ENCODE measurements around the gene QDPR. TPM values are rescaled to one million over a fixed set of nuclear protein-coding genes. Genes with fewer than 3 reads are reported as not detected.

QDPR gene
- 16.7 TPM for total RNA-seq
- polyA plus RNA-seq (ENCODE audit: insufficient read depth in 1 of 8, insufficient read length in 8 of 8, low replicate concordance in 1 of 8) = 100 to 1,000 TPM in 2 of 8 donors, 10 to 100 TPM in 6; 56.0 to 116 (median 92.0) TPM
- long read RNA-seq, donor 1, transcript QDPR-201 (7 exons, 1,648 nt) = major isoform, 27 of 31 reads
- long read RNA-seq, donor 1, partial matches to known transcripts = 0 of 31 reads
- long read RNA-seq, donor 1, other reads (novel, unspliced or antisense) = 0 of 31 reads
- long read RNA-seq, donor 2, transcript QDPR-201 (7 exons, 1,648 nt) = major isoform, 6 of 6 reads
- long read RNA-seq, donor 2, partial matches to known transcripts = 0 of 6 reads
- long read RNA-seq, donor 2, other reads (novel, unspliced or antisense) = 0 of 6 reads
- long read RNA-seq, donor 3, transcript QDPR-201 (7 exons, 1,648 nt) = major isoform, 68 of 82 reads
- long read RNA-seq, donor 3, partial matches to known transcripts = 0 of 82 reads
- long read RNA-seq, donor 3, other reads (novel, unspliced or antisense) = 5 of 82 reads
- long read RNA-seq, donor 4, transcript QDPR-201 (7 exons, 1,648 nt) = major isoform, 37 of 47 reads
- long read RNA-seq, donor 4, partial matches to known transcripts = 7 of 47 reads
- long read RNA-seq, donor 4, other reads (novel, unspliced or antisense) = 0 of 47 reads
- long read RNA-seq, donor 5, transcript QDPR-202 (6 exons, 1,278 nt) = minor isoform, 7 of 82 reads
- long read RNA-seq, donor 5, transcript QDPR-201 (7 exons, 1,648 nt) = major isoform, 52 of 82 reads
- long read RNA-seq, donor 5, partial matches to known transcripts = 12 of 82 reads
- long read RNA-seq, donor 5, other reads (novel, unspliced or antisense) = 7 of 82 reads
- long read RNA-seq, donor 6, transcript QDPR-201 (7 exons, 1,648 nt) = major isoform, 88 of 116 reads
- long read RNA-seq, donor 6, partial matches to known transcripts = 10 of 116 reads
- long read RNA-seq, donor 6, other reads (novel, unspliced or antisense) = 8 of 116 reads
- long read RNA-seq, donor 7, transcript QDPR-201 (7 exons, 1,648 nt) = major isoform, 35 of 40 reads
- long read RNA-seq, donor 7, partial matches to known transcripts = 0 of 40 reads
- long read RNA-seq, donor 7, other reads (novel, unspliced or antisense) = 0 of 40 reads
- long read RNA-seq, donor 8, transcript QDPR-201 (7 exons, 1,648 nt) = major isoform, 16 of 19 reads
- long read RNA-seq, donor 8, partial matches to known transcripts = 0 of 19 reads
- long read RNA-seq, donor 8, other reads (novel, unspliced or antisense) = 0 of 19 reads
- long read RNA-seq, donor 9, transcript QDPR-201 (7 exons, 1,648 nt) = major isoform, 28 of 37 reads
- long read RNA-seq, donor 9, partial matches to known transcripts = 5 of 37 reads
- long read RNA-seq, donor 9, other reads (novel, unspliced or antisense) = 0 of 37 reads
- long read RNA-seq, donor 10, transcript QDPR-202 (6 exons, 1,278 nt) = minor isoform, 7 of 61 reads
- long read RNA-seq, donor 10, transcript QDPR-201 (7 exons, 1,648 nt) = major isoform, 37 of 61 reads
- long read RNA-seq, donor 10, partial matches to known transcripts = 6 of 61 reads
- long read RNA-seq, donor 10, other reads (novel, unspliced or antisense) = 6 of 61 reads
- long read RNA-seq, donor 11, transcript QDPR-201 (7 exons, 1,648 nt) = major isoform, 39 of 49 reads
- long read RNA-seq, donor 11, partial matches to known transcripts = 0 of 49 reads
- long read RNA-seq, donor 11, other reads (novel, unspliced or antisense) = 0 of 49 reads

- Histone ChIP-seq H3K36me3 (ENCODE audit: control insufficient read depth, insufficient read depth, low read length) (peaks cover 5% of the 10 kb centered on the region), H3K4me1 (ENCODE audit: control insufficient read depth, insufficient read depth, low read length) (peaks cover 16% of the 10 kb centered on the region), H3K27me3 (ENCODE audit: control insufficient read depth, insufficient read depth, low read length) (no peaks in the 10 kb centered on the region), H3K9me3 (replicated peaks; ENCODE audit: control insufficient read depth, low read depth, low read length) (no peaks in the 10 kb centered on the region), H3K27ac (ENCODE audit: low read length) (peak within 1 kb of the TSS; percentile 54), H3K4me3 (ENCODE audit: low read length) (peak within 1 kb of the TSS; percentile 75)
- peak; percentile 83 for DNase-seq
- WGBS (ENCODE audit: insufficient coverage) = 2% methylated on average over 48 of the region's 65 CpGs
Measured at GRCh38 chr4:17511950-17512795, at the start of gene QDPR. QDPR (minus strand) TSS chr4:17512090; CDS start chr4:17512054, 36 bp downstream.

GRCh38 chr4:17561195-17561909 lies 49.5 kb upstream of the QDPR start:
- Histone ChIP-seq H3K27ac (ENCODE audit: low read length) (no peak overlapping the region), H3K9me3 (replicated peaks; ENCODE audit: control insufficient read depth, low read depth, low read length) (no peaks in the 10 kb centered on the region), H3K4me1 (ENCODE audit: control insufficient read depth, insufficient read depth, low read length) (no peaks in the 10 kb centered on the region), H3K27me3 (ENCODE audit: control insufficient read depth, insufficient read depth, low read length) (no peaks in the 10 kb centered on the region), H3K4me3 (ENCODE audit: low read length) (no peak overlapping the region), H3K36me3 (ENCODE audit: control insufficient read depth, insufficient read depth, low read length) (no peaks in the 10 kb centered on the region)
- DNase-seq = no peak
- 85% methylated on average over 7 of the region's 8 CpGs for WGBS (ENCODE audit: insufficient coverage)

GRCh38 chr4:17560065-17560673 lies 48.3 kb upstream of the QDPR start:
- no peaks in the 10 kb centered on the region for H3K4me1 ChIP-seq (ENCODE audit: control insufficient read depth, insufficient read depth, low read length)
- no peak for DNase-seq
- H3K36me3 ChIP-seq (ENCODE audit: control insufficient read depth, insufficient read depth, low read length) = no peaks in the 10 kb centered on the region
- no peak overlapping the region for H3K4me3 ChIP-seq (ENCODE audit: low read length)
- no peak overlapping the region for H3K27ac ChIP-seq (ENCODE audit: low read length)
- no peaks in the 10 kb centered on the region for H3K9me3 ChIP-seq (replicated peaks; ENCODE audit: control insufficient read depth, low read depth, low read length)
- H3K27me3 ChIP-seq (ENCODE audit: control insufficient read depth, insufficient read depth, low read length) = peaks cover 3% of the 10 kb centered on the region
- 83% methylated on average over 4 of the region's 6 CpGs for WGBS (ENCODE audit: insufficient coverage)

- Histone ChIP-seq H3K36me3 (ENCODE audit: control insufficient read depth, insufficient read depth, low read length) (no peaks in the 10 kb centered on the region), H3K9me3 (replicated peaks; ENCODE audit: control insufficient read depth, low read depth, low read length) (no peaks in the 10 kb centered on the region), H3K4me3 (ENCODE audit: low read length) (no peak overlapping the region), H3K4me1 (ENCODE audit: control insufficient read depth, insufficient read depth, low read length) (no peaks in the 10 kb centered on the region), H3K27me3 (ENCODE audit: control insufficient read depth, insufficient read depth, low read length) (peaks cover 3% of the 10 kb centered on the region), H3K27ac (ENCODE audit: low read length) (no peak overlapping the region)
- DNase-seq = no peak
- WGBS (ENCODE audit: insufficient coverage) = 100% methylated on average over 1 of the region's 3 CpGs
Measured at GRCh38 chr4:17559709-17560048, 47.8 kb upstream of the QDPR start.

- no peaks in the 10 kb centered on the region for H3K4me1 ChIP-seq (ENCODE audit: control insufficient read depth, insufficient read depth, low read length)
- H3K4me3 ChIP-seq (ENCODE audit: low read length) = no peak overlapping the region
- peaks cover 3% of the 10 kb centered on the region for H3K27me3 ChIP-seq (ENCODE audit: control insufficient read depth, insufficient read depth, low read length)
- no peak for DNase-seq
- WGBS (ENCODE audit: insufficient coverage) = 77% methylated on average over 4 of the region's 4 CpGs
- no peaks in the 10 kb centered on the region for H3K9me3 ChIP-seq (replicated peaks; ENCODE audit: control insufficient read depth, low read depth, low read length)
- no peak overlapping the region for H3K27ac ChIP-seq (ENCODE audit: low read length)
- no peaks in the 10 kb centered on the region for H3K36me3 ChIP-seq (ENCODE audit: control insufficient read depth, insufficient read depth, low read length)
Measured at GRCh38 chr4:17558941-17559708, 47.2 kb upstream of the QDPR start.

- H3K27ac ChIP-seq (ENCODE audit: low read length) = no peak overlapping the region
- WGBS (ENCODE audit: insufficient coverage) = no CpG with 5 or more reads among the region's 5 CpGs
- peaks cover 3% of the 10 kb centered on the region for H3K27me3 ChIP-seq (ENCODE audit: control insufficient read depth, insufficient read depth, low read length)
- no peaks in the 10 kb centered on the region for H3K9me3 ChIP-seq (replicated peaks; ENCODE audit: control insufficient read depth, low read depth, low read length)
- no peaks in the 10 kb centered on the region for H3K4me1 ChIP-seq (ENCODE audit: control insufficient read depth, insufficient read depth, low read length)
- DNase-seq = no peak
- H3K4me3 ChIP-seq (ENCODE audit: low read length) = no peak overlapping the region
- no peaks in the 10 kb centered on the region for H3K36me3 ChIP-seq (ENCODE audit: control insufficient read depth, insufficient read depth, low read length)
Measured at GRCh38 chr4:17557880-17558279, 46.0 kb upstream of the QDPR start.

GRCh38 chr4:17556498-17556897 lies 44.6 kb upstream of the QDPR start:
- Histone ChIP-seq H3K9me3 (replicated peaks; ENCODE audit: control insufficient read depth, low read depth, low read length) (no peaks in the 10 kb centered on the region), H3K27me3 (ENCODE audit: control insufficient read depth, insufficient read depth, low read length) (peaks cover 7% of the 10 kb centered on the region), H3K4me1 (ENCODE audit: control insufficient read depth, insufficient read depth, low read length) (no peaks in the 10 kb centered on the region), H3K4me3 (ENCODE audit: low read length) (no peak overlapping the region), H3K27ac (ENCODE audit: low read length) (no peak overlapping the region), H3K36me3 (ENCODE audit: control insufficient read depth, insufficient read depth, low read length) (no peaks in the 10 kb centered on the region)
- no peak for DNase-seq

- Histone ChIP-seq H3K27me3 (ENCODE audit: control insufficient read depth, insufficient read depth, low read length) (peaks cover 9% of the 10 kb centered on the region), H3K27ac (ENCODE audit: low read length) (no peak overlapping the region), H3K36me3 (ENCODE audit: control insufficient read depth, insufficient read depth, low read length) (no peaks in the 10 kb centered on the region), H3K4me1 (ENCODE audit: control insufficient read depth, insufficient read depth, low read length) (no peaks in the 10 kb centered on the region), H3K4me3 (ENCODE audit: low read length) (no peak overlapping the region), H3K9me3 (replicated peaks; ENCODE audit: control insufficient read depth, low read depth, low read length) (no peaks in the 10 kb centered on the region)
- no peak for DNase-seq
- 81% methylated on average over 2 of the region's 4 CpGs for WGBS (ENCODE audit: insufficient coverage)
Measured at GRCh38 chr4:17554568-17554967, 42.7 kb upstream of the QDPR start.

Data from muscle of leg (tissue), 16 donors.